Inflammatory macrophage treated with lipopolysaccharide for 4 hours (primary cell): Measurements from ENCODE around the gene KIF1B.

Experiments used
- DNase-seq: peaks from one replicate; pipeline ENCODE4 v3.0.0-alpha.2; 2020

The KIF1B gene

DNA sequence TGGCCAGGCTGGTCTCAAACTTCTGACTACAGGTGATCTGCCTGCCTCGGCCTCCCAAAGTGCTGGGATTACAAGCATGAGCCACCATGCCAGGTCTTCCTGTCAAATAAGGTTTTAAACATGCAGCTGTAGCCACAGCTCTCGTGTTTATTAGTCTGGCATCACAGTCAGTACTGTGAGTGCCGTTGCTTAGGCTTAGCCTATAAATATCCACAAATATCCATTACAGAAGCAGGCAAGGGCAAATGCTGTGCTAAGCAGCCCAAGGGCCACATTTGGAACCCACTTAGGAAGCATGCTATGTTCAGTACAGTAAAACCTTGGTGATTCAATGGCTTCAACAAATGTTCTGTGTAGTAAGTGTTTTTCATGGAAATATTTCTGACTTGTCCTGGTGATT, 75.9 kb downstream of the KIF1B start:
- DNase-seq = no peak

DNA sequence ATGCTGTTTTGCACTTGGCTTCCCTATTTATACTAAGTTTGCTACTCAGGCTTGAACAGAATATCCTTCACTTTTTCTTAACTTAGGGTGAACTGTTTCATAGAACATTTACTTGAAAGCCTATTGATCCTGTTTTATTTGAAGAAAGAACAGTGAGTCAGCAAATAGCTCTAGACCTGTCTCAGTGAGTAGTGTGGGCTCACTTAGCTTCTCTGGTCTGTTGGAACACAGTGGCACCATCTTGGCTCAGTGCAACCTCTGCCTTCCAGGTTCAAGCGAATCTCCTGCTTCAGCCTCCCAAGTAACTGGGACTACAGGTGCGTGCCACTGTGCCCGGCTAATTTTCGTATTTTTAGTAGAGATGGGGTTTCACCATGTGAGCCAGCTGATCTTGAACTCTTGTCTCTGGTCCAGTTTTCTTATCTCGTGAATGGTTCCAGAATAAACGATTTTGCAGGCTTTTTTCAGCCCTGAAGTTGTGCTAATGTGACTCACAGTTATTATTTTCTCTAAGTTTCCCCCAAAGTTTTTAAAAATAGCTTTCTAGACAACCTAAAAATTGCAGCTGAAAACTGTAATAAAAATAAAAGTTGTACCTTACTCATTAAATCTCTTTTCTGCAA, 76.8 kb downstream of the KIF1B start:
- no peak for DNase-seq

DNA sequence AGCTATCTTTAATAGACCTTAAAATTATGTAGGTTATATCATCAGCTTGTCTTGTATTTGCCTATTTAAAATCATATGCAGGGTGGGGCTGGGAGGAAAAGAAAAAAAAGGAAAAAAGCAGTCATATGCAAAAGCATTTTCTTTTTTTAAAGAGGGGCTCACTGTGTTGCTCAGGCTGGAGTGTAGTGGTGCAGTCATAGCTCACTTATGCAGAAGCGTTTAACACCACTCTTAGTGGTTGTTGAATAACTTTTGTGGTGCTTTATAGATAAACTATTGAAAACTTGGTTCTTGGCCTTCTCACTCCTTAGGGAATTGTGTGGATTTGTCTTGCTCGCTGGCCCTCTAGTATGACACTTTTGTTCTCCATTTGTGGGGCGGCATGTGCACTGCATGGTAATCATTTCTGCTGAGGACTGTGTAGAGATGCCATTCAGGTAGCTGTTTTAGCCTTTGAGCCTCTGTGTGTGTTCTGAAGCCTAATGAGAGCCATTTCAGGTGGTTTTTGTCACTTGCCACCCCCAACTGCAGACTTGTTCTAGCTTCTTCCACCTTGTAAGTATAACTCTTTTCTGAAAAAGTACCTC, 77.8 kb downstream of the KIF1B start:
- no peak for DNase-seq

DNA sequence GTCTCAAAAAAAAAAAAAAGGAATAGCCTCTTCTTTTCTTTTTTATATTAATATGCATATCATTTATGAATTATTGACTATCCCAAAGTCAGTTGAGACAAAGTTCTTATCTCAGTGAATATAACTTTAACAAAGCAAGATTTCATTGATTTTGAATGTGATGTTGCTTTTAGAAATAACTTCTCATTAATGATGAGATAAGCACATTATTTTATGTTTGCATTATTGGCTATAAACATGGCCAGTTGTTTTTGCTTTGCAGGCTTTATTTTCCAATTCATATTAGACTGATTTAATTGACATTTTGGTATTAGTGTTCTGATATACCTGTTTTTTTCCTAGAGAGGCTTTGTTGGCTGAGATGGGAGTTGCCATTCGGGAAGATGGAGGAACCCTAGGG, 81.3 kb downstream of the KIF1B start:
- DNase-seq = no peak

DNA sequence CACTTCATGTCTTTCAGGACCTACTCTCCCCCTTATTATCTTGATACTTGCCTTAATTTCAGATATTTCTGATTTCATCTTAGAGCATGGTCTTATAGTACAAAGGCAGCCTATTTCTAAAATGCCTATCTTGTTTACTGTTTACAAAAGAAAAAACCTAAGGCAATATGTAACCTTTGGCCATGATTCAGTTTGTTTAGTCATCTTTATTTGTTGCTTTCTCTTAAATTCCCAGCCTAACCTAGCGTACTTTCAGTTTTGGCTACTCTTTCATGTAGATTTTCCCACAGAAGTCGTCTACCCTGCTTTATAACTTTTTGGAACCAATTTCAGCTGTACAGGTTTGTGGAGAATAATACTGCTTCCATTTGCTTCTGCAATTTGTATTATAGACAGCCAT, 81.8 kb downstream of the KIF1B start:
- no peak for DNase-seq

DNA sequence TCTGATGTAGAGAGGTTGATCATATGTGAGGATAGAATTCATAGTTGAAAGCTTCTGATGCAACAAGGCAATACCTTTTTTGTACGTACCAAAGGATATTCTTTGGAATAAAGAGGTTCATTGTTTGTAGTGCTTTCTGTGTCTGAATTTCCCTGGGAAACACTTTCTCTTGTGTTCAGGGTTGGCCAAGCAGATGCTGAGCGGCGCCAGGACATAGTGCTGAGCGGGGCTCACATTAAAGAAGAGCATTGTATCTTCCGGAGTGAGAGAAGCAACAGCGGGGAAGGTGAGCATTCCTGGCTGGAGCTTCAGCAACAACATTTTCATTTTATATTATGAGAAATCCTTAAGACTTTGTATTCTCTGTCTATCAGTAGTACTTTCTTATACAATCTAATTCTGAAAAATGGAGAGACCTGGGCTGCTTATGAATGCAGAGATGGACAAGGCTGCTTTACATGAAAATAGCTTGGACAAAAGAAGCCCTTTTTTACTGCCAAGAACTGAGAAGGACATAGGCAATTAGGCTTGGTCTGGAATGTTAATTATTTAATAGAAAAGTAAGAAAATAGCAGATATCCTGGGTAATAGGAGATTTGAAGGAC, 85.2 kb downstream of the KIF1B start:
- no peak for DNase-seq

DNA sequence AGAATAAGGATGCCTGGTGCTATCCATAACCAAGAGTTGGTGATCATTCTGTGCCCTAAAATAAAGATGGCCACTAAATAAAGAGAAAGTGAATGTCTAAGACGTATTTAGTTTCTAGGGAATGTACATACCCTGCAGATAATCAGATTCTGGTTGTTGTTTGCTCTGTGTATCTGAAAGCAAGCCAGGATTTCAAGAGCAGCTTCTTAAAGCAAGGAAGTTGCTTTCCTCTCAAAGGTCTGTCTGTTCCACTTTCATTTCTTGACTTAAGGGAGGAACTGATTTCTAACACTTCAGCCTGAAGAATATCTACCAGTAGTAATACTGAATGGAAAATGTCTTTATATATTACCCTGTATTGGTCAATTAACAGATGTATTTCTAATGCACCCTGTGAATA, 88.8 kb downstream of the KIF1B start:
- peak; percentile 79 for DNase-seq

DNA sequence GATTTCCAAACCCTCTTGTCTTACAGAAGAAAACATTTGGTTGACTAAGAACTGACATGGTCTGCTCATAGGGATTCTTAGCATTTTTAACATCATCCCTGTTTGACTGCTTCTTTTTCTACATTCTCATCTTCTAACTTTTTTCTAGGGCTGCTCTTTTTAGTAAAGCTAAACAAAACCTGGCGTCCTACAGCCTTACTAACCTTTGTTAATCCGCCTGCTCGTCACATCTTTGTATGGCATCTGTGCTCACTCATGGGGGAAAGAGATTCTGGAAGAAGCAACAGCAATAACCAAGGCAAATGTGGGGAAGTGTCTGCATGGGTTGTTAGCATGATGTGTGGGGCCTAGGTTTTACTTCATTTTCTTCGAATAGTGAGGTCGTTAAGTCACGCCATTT, 92.0 kb downstream of the KIF1B start:
- no peak for DNase-seq

DNA sequence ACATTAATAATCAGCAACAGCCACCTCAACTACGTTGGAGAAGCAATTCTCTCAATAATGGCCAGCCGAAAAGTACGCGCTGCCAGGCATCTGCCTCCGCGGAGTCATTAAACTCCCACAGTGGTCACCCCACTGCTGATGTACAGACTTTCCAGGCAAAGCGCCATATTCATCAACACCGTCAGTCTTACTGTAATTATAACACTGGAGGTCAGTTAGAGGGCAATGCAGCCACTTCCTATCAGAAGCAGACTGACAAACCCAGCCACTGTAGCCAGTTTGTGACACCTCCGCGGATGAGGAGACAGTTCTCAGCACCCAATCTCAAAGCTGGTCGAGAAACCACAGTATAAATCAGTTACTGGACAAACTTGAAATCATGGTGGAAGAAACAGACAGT, 93.9 kb downstream of the KIF1B start:
- no peak for DNase-seq

DNA sequence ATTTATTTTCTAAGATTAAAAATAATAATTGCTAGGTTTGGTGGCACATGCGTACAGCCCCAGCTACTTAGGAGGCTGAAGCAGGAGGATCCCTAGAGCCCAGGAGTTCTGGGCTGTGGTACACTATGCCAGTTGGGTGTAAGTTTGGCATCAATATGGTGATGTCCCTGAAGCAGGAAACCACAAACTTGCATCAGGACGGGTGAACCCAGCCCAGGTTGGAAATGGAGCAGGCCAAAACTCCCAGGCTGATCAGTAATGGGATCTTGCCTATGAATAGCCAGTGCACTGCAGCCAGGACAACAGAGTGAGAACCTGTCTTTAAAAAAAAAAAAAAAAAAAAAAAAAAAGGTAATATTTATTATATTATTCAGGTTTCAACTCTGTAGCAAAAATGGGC, 96.1 kb downstream of the KIF1B start:
- DNase-seq = no peak

DNA sequence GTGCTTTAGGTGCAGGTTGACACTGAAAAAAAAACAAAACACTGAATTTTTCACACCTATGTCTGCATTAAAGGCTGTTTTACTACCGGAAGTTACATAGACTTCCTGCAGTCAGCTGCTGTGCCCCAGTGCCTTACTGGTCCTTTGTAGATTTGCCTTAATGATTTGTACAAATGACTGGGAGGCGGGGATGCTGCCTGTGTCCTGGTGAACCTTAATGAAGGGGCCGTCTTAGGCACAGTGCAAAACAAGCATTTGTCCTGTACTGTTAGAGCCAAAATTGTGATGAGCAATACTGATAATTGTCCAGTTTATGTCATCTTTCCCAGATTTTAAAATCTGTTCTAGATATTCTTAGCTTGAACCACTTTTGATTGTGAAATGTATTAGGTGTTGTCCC, 97.6 kb downstream of the KIF1B start:
- DNase-seq = no peak

DNA sequence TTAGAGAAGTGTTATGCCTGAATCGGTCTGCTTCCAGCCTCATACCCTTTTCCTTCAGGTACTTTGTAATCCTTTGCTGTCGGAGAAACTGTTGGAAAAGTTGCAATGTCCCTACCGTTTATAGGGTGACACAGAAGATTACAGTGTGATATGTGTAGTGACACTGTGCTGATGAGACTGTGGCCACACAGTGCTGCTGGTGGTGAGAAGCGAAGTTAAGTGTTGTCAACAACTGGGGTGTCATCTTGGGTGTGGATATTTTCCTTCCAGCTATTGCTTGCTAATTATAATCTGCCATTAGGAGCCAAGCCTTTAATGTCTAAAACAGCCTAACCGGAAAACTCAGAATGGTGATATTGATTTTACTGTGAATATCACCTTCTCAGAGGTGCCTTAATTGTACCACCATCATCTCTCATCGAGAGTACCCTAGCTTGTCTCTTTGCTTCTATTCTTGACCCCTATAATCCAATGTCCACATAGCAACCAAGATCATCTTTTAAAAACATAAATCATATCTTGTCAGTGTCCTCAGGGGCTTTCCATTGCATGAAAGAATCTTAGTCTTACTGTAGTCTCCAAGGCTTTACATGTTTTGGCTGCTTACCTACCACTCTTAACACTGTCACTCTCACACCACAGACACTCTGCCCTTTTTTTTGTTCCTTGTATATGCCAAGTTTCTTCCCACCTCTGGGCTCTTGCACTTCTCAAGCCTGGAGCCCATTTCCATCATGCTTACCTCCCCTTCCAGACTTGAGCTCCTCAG, 99.1 kb downstream of the KIF1B start:
- DNase-seq = no peak

DNA sequence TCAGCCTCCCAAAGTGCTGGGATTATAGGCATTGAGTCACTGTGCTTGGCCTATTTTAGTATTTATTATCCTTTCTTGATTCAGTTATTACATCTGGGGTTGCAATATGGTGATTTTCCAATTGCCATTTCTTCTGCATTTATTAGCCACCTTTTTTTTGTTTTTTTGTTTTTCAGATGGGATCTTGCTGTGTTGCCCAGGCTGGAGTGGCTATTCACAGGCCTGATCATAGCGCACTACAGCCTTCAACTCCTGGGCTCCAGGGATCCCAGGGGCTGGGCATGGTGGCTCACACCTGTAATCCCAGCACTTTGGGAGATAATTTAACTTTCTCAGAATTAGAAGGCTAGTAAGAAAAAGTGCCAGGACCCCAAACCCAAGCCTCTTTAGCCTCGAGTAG, 106.4 kb downstream of the KIF1B start:
- DNase-seq = no peak

DNA sequence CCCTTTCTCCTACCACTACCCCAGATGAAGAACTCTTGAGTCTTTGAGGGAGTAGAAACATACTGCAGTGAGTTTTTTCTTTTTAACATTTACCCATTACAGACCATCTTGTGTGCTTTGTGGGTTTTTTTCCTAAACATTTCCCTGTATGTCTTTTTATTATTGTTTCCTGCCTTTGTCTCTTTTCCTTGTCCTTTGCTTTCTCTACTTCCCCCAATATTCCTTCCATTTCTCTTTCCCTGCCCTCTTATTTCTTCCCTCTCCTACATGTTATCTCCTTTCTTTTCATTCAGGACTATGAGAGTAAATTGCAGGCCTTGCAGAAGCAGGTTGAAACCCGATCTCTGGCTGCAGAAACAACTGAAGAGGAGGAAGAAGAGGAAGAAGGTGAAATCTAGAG, 109.4 kb downstream of the KIF1B start:
- DNase-seq = no peak

DNA sequence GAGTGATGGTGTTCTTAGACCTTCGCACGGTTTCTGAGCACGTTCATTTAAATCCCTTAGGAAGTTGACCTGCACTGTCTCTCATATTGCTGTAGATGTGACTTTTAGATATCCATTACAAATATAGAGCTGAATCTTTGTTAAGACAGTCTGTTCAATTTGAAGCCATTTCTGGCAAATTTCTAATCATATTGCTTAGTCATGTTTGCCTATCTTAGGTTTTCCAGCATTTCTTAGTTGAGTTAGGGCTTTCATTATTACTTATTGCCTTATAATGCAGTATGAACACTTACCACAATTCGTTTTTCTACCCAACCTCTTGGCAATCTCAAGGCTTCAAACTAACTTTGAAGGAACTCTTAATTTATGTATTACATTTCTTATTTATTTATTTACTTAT, 110.0 kb downstream of the KIF1B start:
- no peak for DNase-seq

DNA sequence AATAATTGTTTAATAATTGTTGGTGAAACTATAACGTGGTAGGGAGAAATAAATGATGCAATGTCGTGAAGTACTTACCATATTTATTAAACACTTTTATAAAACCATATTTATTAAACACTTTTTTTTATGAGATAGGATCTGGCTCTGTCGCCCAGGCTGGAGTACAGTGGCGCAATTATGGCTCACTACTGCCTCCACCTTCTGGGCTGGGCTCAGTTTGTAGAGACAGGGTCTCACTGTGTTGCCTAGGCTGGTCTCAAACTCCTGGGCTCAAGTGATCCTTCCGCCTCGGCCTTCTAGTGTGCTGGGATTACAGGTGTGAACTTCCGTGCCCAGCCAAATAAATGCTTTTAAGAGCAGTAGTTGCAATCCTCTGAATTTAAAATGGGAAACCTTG, 112.5 kb downstream of the KIF1B start:
- DNase-seq = no peak

DNA sequence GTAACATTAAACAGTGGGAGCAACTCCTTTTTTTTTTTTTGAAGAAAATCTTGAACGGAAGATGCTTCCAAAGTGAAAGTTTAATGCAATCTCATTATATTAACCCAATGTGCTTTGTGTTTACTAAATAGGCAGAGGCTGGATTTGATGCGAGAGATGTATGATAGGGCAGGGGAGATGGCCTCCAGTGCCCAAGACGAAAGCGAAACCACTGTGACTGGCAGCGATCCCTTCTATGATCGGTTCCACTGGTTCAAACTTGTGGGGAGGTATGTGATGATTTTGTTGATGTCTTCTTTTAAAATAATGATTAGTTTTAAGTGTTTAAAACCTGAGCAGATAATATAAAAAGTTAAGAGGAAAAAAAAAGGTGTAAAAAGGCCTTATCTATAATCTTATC, 114.3 kb downstream of the KIF1B start:
- no peak for DNase-seq

DNA sequence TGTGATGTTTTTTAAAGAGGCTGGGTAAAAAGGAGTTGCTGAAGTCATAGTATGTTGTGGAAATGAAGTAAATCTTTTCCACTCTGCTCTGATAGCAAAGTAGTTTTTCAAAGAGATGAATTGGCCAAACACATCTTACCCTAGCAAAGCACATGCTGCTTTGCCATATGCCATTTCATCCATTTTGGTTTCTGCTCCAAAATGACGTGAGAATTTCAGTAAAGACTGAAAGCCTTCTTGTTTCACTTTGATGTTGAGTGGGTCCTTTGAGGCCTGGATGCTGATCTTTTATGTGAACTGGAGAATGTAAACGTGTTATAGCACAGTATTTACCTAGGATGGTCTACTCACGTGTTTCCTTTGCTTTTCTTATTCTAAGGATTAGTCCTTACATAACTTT, 115.2 kb downstream of the KIF1B start:
- DNase-seq = no peak

DNA sequence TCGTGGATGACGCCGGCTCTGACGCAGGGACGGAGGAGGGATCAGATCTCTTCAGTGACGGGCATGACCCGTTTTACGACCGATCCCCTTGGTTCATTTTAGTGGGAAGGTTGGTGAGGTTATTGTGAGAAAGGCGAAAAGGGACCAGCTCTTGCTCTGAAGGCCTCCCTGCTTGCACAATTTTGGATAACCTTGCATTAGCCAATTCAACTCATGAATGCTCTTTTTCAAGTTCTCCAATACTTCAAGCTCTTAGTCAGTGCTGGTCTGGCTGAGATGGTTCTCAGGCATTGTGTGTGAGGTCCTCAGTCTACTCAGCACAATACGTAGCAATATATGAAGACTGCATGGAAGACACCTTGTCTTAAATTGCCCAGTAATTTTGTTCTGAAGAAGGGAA, 115.9 kb downstream of the KIF1B start:
- DNase-seq = peak; percentile 69

DNA sequence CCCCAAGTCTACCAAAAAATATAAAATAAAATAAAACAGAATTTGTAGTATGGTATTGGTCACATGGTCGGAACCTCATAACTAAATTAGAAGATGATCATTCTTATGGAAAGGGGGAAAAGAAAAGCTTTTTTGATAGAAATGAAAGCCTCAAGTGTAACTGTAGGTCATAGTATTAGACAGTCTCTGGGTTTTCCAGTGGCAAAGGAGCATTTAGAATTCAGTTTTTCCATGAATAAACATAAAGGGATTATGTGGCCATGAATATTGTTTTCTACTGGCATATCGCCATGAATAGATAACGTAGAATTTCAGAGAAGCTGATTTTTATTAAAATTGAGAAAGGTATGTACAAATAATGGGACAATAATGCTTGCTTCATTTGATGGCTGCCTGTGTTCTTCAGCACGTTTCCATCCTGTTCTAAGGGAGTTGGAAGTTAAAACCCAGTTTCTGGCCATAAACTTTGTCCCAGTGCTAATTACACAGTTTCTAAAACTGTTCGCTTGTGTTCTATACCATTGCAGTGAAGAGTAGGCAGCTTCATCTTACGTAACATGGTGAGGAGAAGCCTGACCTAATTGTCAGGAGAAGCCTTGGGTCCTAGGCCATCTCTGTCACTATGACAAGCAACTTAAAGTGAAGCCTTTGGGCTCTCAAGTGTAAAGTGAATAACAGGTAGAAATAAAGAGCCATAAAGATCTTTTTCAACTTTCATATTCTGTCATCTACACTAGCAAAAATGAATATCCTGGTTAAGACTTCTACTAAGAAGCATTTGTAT, 118.0 kb downstream of the KIF1B start:
- DNase-seq = peak; percentile 76

DNA sequence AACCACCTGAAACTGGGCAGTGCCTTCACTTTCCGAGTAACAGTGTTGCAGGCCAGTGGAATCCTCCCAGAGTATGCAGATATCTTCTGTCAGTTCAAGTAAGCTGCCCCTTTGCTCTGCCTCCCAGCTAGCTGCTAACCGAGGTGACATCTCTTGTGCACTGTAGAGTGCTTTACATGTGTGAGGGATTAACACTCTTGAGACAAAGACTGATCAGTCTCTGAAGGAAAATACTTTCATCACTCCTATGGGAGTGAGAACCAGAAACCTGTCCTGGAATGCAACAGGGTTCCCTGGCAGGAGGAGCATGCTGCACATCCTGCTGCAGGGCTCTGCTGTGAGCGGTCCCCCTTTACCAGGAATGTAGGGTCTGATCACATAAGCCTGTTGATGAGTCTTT, 127.1 kb downstream of the KIF1B start:
- no peak for DNase-seq

DNA sequence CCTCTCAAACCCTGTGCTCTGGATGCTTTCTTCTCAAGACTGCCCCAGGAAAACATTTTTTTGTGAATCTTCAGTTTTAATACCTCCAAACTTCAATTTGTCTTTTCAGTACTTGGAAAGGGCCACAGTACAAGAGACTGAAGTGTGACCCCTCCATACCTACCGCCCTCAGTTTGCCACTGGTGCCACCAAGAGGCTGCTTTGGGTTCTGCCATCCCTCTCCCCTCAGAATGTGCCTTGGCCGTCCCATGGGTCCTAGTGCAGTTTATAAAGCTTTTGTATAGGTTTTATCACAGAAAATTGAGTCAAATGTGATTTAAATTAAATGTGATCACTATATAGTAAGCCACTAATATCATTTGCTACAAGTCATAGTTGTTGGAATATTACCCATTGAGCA, 127.7 kb downstream of the KIF1B start:
- DNase-seq = no peak

DNA sequence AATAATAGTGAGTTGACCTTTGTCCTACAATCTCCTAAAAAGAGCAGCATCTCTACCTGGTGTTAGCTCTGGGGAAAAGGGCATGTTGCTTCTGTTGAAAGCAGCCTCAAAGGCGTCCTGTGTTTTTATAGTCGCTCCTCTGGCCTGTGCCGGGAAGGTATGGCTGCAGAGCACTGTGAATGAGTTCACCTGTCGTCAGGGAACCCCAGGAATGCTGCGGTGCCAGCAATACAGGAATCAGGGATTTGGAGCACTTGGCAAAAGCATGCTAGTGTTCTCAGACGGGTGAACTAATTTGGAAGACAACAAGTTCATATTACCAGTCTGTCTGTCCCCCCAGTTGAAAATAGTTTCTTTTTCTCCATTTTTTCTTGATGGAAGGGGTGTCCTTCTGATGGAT, 128.2 kb downstream of the KIF1B start:
- no peak for DNase-seq
